ENCODE results near the gene SPTB.

Gene SPTB

DNA sequence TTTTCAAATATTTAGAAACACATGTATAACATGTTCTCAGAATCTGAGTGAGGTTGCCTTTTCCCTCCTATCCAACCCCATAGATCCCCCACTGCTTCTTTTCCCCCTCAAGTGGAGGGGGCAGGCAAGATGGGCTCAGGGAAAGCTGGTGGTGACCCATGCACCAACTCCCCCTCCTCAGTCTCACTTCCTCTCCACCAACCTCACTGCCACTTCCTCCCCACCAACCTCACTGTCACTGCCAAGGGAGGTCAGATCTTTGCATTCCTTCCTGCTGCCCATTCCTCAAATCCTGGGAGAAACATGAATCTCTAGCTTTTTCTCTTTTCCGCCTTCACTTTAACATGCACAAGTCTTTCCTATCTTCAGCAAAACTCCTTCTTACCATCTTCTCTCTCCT is 48.7 kb downstream of the SPTB start:
- DNase-seq (ENCODE audit: low read depth, low spot score) = no peak
- no peak overlapping the region for H3K4me3 ChIP-seq (ENCODE audit: low read depth, low read length)
- in situ Hi-C loops (cut with HindIII; ENCODE audit: low sequenced_read_pairs) = no loop called here
- TF ChIP-seq, protein P1, sequence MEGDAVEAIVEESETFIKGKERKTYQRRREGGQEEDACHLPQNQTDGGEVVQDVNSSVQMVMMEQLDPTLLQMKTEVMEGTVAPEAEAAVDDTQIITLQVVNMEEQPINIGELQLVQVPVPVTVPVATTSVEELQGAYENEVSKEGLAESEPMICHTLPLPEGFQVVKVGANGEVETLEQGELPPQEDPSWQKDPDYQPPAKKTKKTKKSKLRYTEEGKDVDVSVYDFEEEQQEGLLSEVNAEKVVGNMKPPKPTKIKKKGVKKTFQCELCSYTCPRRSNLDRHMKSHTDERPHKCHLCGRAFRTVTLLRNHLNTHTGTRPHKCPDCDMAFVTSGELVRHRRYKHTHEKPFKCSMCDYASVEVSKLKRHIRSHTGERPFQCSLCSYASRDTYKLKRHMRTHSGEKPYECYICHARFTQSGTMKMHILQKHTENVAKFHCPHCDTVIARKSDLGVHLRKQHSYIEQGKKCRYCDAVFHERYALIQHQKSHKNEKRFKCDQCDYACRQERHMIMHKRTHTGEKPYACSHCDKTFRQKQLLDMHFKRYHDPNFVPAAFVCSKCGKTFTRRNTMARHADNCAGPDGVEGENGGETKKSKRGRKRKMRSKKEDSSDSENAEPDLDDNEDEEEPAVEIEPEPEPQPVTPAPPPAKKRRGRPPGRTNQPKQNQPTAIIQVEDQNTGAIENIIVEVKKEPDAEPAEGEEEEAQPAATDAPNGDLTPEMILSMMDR (IDR thresholded peaks at IDR 0.05; ENCODE audit: low read depth, low read length) = no peak

DNA sequence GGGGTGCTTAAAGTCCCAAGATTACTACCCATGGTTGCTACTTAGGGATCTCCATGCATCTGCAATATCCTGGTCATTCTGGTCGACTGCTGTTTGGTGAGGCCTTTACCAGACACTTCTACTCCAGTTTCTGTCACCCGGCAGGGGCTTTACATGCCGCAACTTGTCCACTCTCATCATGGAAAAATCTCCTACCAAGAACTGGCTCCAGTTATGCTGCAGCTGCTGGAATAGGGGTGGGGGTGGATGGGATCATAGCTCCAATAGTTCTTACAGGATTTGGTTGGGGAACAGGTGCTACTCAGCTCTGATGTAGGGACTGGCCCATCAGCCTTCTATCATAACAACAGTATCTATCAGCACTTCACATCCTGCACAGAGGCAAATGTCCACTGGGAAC is 51.6 kb downstream of the SPTB start:
- TF ChIP-seq, protein P1 (IDR thresholded peaks at IDR 0.05; ENCODE audit: low read depth, low read length) = no peak
- in situ Hi-C loops (cut with HindIII; ENCODE audit: low sequenced_read_pairs) = no loop called here
- DNase-seq (ENCODE audit: low read depth, low spot score) = no peak

DNA sequence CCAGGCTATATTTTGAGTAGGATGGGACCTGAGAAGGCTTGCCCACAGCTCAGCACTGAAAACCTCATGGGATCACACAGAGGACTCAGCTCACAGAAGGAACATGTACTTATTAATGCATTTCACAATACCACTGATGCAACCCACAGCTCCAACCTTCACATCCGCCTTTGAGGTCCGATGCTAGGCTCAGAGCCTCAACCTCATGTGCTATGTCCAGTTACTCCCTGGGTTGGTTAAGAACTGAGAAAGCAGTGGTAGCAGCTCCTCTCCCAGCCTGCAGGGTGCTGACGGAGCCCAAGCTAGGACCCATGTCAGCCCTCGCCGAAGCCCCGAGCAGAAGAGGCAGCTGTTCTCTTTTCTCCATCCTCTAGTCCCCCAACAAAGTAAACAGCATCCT is 52.9 kb downstream of the SPTB start:
- H3K4me3 ChIP-seq (ENCODE audit: low read depth, low read length) = no peak overlapping the region
- DNase-seq (ENCODE audit: low read depth, low spot score) = no peak
- TF ChIP-seq, protein P1 (IDR thresholded peaks at IDR 0.05; ENCODE audit: low read depth, low read length) = no peak
- in situ Hi-C loops (cut with HindIII; ENCODE audit: low sequenced_read_pairs) = no loop called here

More for the DNA sequence above, 51.6 kb downstream of the SPTB start:
- H3K4me3 ChIP-seq (ENCODE audit: low read depth, low read length) = no peak overlapping the region

DNA sequence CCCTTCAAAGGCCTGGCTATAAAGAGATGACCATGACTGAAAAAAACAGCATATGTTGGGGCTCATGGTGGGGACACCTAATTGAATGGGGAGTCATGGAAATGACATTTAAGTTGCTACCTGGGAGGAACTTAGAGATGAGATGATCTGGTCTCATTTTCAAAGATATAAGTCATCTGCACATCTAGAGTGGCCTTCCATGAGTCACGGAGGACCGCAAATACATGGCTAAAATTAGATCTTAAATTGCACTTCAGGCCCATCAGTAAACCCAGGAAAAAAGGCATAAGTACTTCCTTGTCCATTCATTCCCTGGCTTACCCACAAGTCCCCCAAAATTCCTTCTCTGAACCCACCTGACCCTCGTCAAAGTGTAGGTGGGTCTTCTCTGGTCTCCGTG is 53.4 kb downstream of the SPTB start:
- in situ Hi-C loops (cut with HindIII; ENCODE audit: low sequenced_read_pairs) = no loop called here
- no peak for DNase-seq (ENCODE audit: low read depth, low spot score)
- H3K4me3 ChIP-seq (ENCODE audit: low read depth, low read length) = no peak overlapping the region
- TF ChIP-seq, protein P1 (IDR thresholded peaks at IDR 0.05; ENCODE audit: low read depth, low read length) = no peak

DNA sequence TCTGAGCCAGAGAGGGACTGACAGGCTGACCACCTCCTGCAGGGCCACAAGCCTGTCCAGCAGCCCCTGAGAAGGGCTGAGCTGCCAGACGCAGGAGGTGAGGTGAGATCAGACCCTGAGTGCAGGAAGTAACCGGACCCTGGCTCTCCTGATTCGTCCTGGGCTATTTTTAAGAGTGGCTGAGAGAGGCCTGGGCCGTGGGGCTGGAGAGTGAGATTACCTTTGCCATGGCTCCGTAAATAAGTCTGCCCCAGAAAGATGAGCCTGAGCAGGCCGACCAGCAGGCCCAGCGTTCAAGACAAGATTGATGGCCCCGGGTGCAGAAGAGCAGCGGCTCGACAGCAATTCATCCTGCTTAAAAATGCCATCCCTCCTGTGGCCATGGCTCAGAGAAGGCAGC is 54.2 kb downstream of the SPTB start:
- TF ChIP-seq, protein P1 (IDR thresholded peaks at IDR 0.05; ENCODE audit: low read depth, low read length) = no peak
- no peak overlapping the region for H3K4me3 ChIP-seq (ENCODE audit: low read depth, low read length)
- in situ Hi-C loops (cut with HindIII; ENCODE audit: low sequenced_read_pairs) = no loop called here
- DNase-seq (ENCODE audit: low read depth, low spot score) = no peak

DNA sequence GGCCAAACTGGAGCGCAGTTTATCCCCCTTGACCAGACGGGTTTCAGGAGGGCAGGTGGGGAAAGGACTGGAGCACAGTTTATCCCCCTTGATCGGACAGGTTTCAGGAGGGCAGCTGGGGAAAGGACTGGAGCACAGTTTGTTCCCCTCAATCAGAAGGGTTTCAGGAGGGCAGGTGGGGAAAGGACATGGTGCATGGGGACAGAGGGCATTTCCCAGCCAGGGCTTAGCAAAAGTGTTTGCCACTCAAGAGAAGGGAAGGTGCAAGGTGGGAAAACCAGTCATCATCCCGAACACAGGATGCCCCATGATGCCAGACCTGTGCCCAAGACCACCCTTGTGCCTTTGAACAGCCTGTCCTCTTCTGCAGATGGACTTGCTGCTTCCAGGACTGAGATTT is 54.7 kb downstream of the SPTB start:
- DNase-seq (ENCODE audit: low read depth, low spot score) = no peak
- TF ChIP-seq, protein P1 (IDR thresholded peaks at IDR 0.05; ENCODE audit: low read depth, low read length) = no peak
- H3K4me3 ChIP-seq (ENCODE audit: low read depth, low read length) = no peak overlapping the region
- in situ Hi-C loops (cut with HindIII; ENCODE audit: low sequenced_read_pairs) = no loop called here

DNA sequence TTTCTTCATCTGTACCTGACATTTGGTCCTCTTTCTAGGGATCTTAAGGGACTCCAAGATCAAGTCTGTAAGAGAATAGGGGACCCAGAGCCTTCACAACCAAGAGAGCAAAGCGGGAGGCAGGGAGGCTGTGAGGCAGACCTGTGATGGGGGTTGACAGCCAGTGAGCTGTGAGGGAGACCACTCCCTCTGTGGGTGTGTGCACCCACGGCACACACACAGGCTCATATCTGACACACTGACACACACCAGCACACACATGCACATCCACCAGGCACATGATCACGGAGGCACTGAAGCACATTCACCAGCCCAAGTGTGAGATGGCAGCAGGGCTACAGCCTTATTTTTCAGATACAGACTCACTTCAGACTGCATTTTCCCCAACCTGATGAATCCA is 55.2 kb downstream of the SPTB start:
- in situ Hi-C loops (cut with HindIII; ENCODE audit: low sequenced_read_pairs) = no loop called here
- DNase-seq (ENCODE audit: low read depth, low spot score) = no peak
- H3K4me3 ChIP-seq (ENCODE audit: low read depth, low read length) = no peak overlapping the region
- TF ChIP-seq, protein P1 (IDR thresholded peaks at IDR 0.05; ENCODE audit: low read depth, low read length) = no peak

Data from astrocyte of the spinal cord (primary cell).